Measurements from ENCODE around the gene TTC24.

TTC24 gene

GRCh38 chr1:156554971-156555370, 24.6 kb upstream of the TTC24 start:
- DNase-seq (ENCODE audit: low read depth) = no peak
- no peak for TF ChIP-seq MYC (IDR thresholded peaks at IDR 0.05; ENCODE audit: low read depth, low read length)
- TF ChIP-seq POLR2A (IDR thresholded peaks at IDR 0.05; ENCODE audit: extremely low read depth, insufficient read length) = no peak
- TF ChIP-seq CTCF (IDR thresholded peaks at IDR 0.05; ENCODE audit: low read depth, low read length) = no peak
- no peak for TF ChIP-seq MAX (IDR thresholded peaks at IDR 0.05; ENCODE audit: low read depth, low read length)
- H3K4me3 ChIP-seq (ENCODE audit: low read depth, low read length) = no peak overlapping the region

GRCh38 chr1:156555715-156556114, 23.8 kb upstream of the TTC24 start:
- no peak for DNase-seq (ENCODE audit: low read depth)
- TF ChIP-seq POLR2A (IDR thresholded peaks at IDR 0.05; ENCODE audit: extremely low read depth, insufficient read length) (no peak), MAX (IDR thresholded peaks at IDR 0.05; ENCODE audit: low read depth, low read length) (no peak)
- H3K4me3 ChIP-seq (ENCODE audit: low read depth, low read length) = no peak overlapping the region

GRCh38 chr1:156556354-156556753, 23.2 kb upstream of the TTC24 start:
- no peak overlapping the region for H3K4me3 ChIP-seq (ENCODE audit: low read depth, low read length)
- TF ChIP-seq MYC (IDR thresholded peaks at IDR 0.05; ENCODE audit: low read depth, low read length) = no peak
- no peak for TF ChIP-seq MAX (IDR thresholded peaks at IDR 0.05; ENCODE audit: low read depth, low read length)
- TF ChIP-seq CTCF (IDR thresholded peaks at IDR 0.05; ENCODE audit: low read depth, low read length) = no peak
- TF ChIP-seq POLR2A (IDR thresholded peaks at IDR 0.05; ENCODE audit: extremely low read depth, insufficient read length) = no peak
- DNase-seq (ENCODE audit: low read depth) = no peak

GRCh38 chr1:156559086-156559796, 20.3 kb upstream of the TTC24 start:
- no peak for TF ChIP-seq MAX (IDR thresholded peaks at IDR 0.05; ENCODE audit: low read depth, low read length)
- TF ChIP-seq MYC (IDR thresholded peaks at IDR 0.05; ENCODE audit: low read depth, low read length) = no peak
- no peak for TF ChIP-seq CTCF (IDR thresholded peaks at IDR 0.05; ENCODE audit: low read depth, low read length)
- H3K4me3 ChIP-seq (ENCODE audit: low read depth, low read length) = no peak overlapping the region
- DNase-seq (ENCODE audit: low read depth) = no peak

- H3K4me3 ChIP-seq (ENCODE audit: low read depth, low read length) = no peak overlapping the region
- no peak for DNase-seq (ENCODE audit: low read depth)
- TF ChIP-seq POLR2A (IDR thresholded peaks at IDR 0.05; ENCODE audit: extremely low read depth, insufficient read length) = no peak
- TF ChIP-seq MYC (IDR thresholded peaks at IDR 0.05; ENCODE audit: low read depth, low read length) = no peak
- TF ChIP-seq CTCF (IDR thresholded peaks at IDR 0.05; ENCODE audit: low read depth, low read length) = no peak
- TF ChIP-seq MAX (IDR thresholded peaks at IDR 0.05; ENCODE audit: low read depth, low read length) = no peak
These were observed 19.6 kb upstream of the TTC24 start for GRCh38 chr1:156559797-156560385.

- no peak for DNase-seq (ENCODE audit: low read depth)
- TF ChIP-seq CTCF (IDR thresholded peaks at IDR 0.05; ENCODE audit: low read depth, low read length) (no peak), POLR2A (IDR thresholded peaks at IDR 0.05; ENCODE audit: extremely low read depth, insufficient read length) (no peak), MYC (IDR thresholded peaks at IDR 0.05; ENCODE audit: low read depth, low read length) (no peak), MAX (IDR thresholded peaks at IDR 0.05; ENCODE audit: low read depth, low read length) (no peak)
- H3K4me3 ChIP-seq (ENCODE audit: low read depth, low read length) = no peak overlapping the region
These were observed 18.8 kb upstream of the TTC24 start for GRCh38 chr1:156560585-156561163.

Measured in NB4 (cell line).